H1 (cell line): ENCODE measurements around the gene USF1. TPM values are rescaled to one million over a fixed set of nuclear protein-coding genes. Genes with fewer than 3 reads are reported as not detected.

Source experiments
- SIRT6 ChIP-seq: IDR thresholded peaks from one replicate; pipeline ENCODE4 v1.7.1; 2012; ENCODE audit warnings: low read length, inconsistent platforms
- polyA plus RNA-seq, 7 experiments: library from polyadenylated mRNA; depleted of rRNA in 3 of 7; stranded (reverse) in 5 of 7; unstranded in 2 of 7; fragments of >200 nt in 5 of 7; fragments of 200-250 nt in 2 of 7; gene quantifications; 1 replicate in 5 of 7; 2 replicates in 1 of 7; 4 replicates in 1 of 7; pipeline versions ENCODE4 v1.2.1 to v1.2.3, GENCODE V29; 2011 to 2013; ENCODE audit warnings: missing spikeins in 2 of 7, mixed read lengths in 2 of 7
- total RNA-seq: library from RNA; stranded (reverse); fragmentation: NEBNext Ultra II Directional; extraction: Animal tissue kit (Norgen Biotek cat#: 25700); gene quantifications from 2 replicates; pipeline ENCODE4 v1.2.1, GENCODE V29; 2021

USF1 gene
- total and polyA plus RNA-seq, 2 of the 8 experiments (the other 6 are each of a cell fraction or from before 2014, with no cell fraction given), result 45.7 to 68.9 TPM

DNA sequence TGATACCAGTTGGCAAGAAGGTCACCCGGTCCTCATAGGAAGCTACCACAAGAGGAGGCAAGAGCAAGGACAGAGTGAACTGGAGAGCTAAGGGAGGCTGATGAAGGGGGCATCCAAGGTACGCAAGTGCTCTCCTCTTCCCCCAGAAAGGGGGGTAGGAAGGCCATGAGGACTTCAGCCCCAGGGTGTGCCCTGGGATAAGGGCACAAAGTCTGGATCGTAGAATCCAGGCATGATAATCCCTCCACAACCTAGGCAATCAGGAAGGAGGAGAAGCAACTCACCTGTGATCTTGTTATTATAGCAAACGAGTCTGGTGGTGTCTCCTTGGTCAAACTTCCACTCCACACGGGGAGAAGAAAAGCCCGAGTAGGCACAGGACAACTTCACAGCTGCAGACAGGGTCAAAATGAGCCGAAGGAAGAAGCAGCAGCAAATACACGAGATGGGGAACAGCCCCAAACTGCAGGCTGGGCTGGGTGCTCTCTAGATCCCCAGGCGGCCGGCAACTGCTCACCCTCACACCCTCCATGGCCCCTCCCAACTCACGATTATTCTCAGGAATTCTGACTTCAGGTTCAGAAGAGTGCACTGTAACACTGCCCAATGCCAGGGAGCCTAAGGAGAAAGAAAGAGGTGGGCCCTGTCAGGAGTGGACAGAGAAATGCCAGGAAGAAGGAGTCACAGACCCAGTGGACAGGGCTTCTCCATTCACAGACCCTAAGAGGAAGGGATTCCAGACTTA lies 44.9 kb downstream of the USF1 start (continued):
- TF ChIP-seq SIRT6, result no peak
